Peyer's patch (tissue), 4 donors: ENCODE results near the gene GDF7. TPM values are rescaled to one million over a fixed set of nuclear protein-coding genes. Genes with fewer than 3 reads are reported as not detected.

Source experiments
- DNase-seq, 3 donors: peaks; one replicate each; pipeline ENCODE4 v3.0.0-alpha.2; 2017 to 2019
- H3K27ac ChIP-seq, 4 donors: fragments of 200-600 bp; sonication (generic); one replicate each; pipeline ENCODE4 v1.5.1; 2016 to 2019
- H3K27me3 ChIP-seq, 2 donors: fragments of 200-600 bp; sonication (generic); one replicate each; pipeline ENCODE4 v1.5.1; 2019
- H3K36me3 ChIP-seq, 3 donors: fragments of 200-600 bp; sonication (generic); one replicate each; pipeline ENCODE4 v1.5.1; 2016 to 2019
- H3K4me1 ChIP-seq, 4 donors: fragments of 200-600 bp; sonication (generic); one replicate each; pipeline ENCODE4 v1.5.1; 2016 to 2019
- H3K4me3 ChIP-seq, 4 donors: fragments of 200-600 bp; sonication (generic); 1 replicate in 3 of 4; 2 replicates in 1 of 4; pipeline ENCODE4 v1.5.1; 2016 to 2019; ENCODE audit warnings: mild to moderate bottlenecking in 1 of 4
- H3K9me3 ChIP-seq, 4 donors: fragments of 200-600 bp; sonication (generic); one replicate each; pipeline ENCODE4 v1.5.1; 2016 to 2019; ENCODE audit warnings: mild to moderate bottlenecking in 1 of 4
- POLR2A ChIP-seq, 2 donors: fragments of 450-650 bp; IDR thresholded peaks; one replicate each; pipeline ENCODE4 v1.5.1; 2017; ENCODE audit warnings: antibody characterized with exemption in 2 of 2, mild to moderate bottlenecking in 2 of 2, moderate library complexity in 2 of 2
- total RNA-seq, 4 donors: library from RNA; depleted of rRNA; stranded (reverse); fragments of >200 nt; gene quantifications; one replicate each; pipeline ENCODE4 v1.1.0, GENCODE V29; 2016
- TF ChIP-seq, protein P1 (sequence below), 6 experiments: fragments of 450-650 bp in 4 of 6; fragments of 200-600 bp in 2 of 6; sonication (generic) in 1 of 6; IDR thresholded peaks; one replicate each; pipeline ENCODE4 v1.5.1; 2017 to 2019; ENCODE audit warnings: antibody characterized with exemption in 6 of 6, mild to moderate bottlenecking in 3 of 6, moderate library complexity in 1 of 6

The GDF7 gene
- total RNA-seq, 4 donors from 2014 or later: 0.09 to 1.7 (median 0.38) TPM

DNA sequence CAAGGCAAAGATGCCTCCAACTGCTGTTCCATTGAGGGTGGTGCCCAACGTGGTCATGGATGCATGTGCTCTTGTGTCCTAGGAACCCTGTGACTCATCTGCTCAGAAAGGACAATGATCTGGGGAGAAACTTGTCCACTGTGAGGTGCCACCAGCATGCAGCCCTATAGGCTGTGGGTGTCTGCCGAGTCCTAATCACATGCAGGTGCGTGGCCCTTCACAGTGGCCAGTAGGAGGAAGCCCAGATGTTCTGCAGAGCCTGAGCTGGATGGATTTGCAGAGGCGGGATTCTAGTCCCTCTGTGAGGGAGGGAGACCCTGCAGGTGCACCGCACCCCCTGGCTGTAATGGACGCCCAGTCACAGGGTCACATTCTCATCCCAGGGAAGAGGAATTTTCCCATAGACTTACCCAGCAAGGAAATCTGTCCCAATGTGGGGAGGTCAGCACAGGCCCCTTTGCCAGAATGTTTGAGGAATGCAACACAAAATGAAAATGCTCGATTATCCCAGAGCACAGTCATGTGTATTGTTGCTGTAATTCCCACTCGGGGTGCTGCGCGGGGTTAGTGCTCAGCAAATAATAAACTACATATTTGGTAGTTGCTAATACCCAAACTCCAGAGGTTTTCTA lies 13.9 kb downstream of the GDF7 start:
- peaks cover 0 to 23% (median 0%) of the 10 kb centered on the region in 3 donors for H3K36me3 ChIP-seq
- H3K4me1 ChIP-seq: peaks cover 0 to 10% (median 4%) of the 10 kb centered on the region in 4 donors
- H3K9me3 ChIP-seq: no peaks in the 10 kb centered on the region
- TF ChIP-seq, protein P1, sequence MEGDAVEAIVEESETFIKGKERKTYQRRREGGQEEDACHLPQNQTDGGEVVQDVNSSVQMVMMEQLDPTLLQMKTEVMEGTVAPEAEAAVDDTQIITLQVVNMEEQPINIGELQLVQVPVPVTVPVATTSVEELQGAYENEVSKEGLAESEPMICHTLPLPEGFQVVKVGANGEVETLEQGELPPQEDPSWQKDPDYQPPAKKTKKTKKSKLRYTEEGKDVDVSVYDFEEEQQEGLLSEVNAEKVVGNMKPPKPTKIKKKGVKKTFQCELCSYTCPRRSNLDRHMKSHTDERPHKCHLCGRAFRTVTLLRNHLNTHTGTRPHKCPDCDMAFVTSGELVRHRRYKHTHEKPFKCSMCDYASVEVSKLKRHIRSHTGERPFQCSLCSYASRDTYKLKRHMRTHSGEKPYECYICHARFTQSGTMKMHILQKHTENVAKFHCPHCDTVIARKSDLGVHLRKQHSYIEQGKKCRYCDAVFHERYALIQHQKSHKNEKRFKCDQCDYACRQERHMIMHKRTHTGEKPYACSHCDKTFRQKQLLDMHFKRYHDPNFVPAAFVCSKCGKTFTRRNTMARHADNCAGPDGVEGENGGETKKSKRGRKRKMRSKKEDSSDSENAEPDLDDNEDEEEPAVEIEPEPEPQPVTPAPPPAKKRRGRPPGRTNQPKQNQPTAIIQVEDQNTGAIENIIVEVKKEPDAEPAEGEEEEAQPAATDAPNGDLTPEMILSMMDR (IDR thresholded peaks at IDR 0.05): no peak
- H3K4me3 ChIP-seq: no peak overlapping the region
- no peak for DNase-seq
- no peaks in the 10 kb centered on the region for H3K27me3 ChIP-seq
- no peak overlapping the region for H3K27ac ChIP-seq

DNA sequence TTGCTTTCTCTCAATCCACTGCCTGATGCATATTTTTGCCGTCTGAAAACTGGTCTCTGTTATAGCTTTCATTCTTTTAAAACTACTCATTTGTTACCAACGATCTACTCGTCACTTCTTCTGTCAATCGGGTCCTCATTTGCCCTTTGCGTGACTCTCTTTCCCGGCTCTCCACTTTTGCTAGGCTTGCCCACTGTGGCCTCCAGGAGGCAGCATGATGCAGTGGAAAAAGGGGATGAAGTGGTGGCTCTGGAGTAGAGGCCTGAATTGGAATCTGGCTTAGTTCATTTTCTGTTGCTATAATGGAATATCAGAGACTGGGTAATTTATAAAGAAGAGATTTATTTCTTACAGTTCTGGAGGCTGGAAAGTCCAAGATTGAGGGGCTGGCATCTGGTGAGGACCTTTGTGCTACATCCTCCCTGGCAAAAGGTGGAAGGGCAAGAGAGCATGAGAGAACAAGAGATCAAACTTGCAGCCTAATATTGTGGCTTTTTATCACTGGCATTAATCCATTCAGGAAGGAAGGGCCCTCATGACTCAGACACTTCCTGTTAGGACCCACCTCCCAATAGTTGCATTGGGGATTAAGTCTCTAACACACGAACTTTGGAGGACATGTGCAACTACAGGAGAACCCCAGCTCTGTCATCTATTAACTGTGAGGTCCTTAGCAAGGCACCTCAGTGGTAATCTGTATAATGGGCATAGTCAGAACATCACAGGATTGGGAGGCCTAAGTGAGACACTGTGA lies 15.4 kb downstream of the GDF7 start:
- Histone ChIP-seq H3K9me3 (no peaks in the 10 kb centered on the region), H3K27me3 (no peaks in the 10 kb centered on the region), H3K4me1 (no peaks in the 10 kb centered on the region), H3K4me3 (no peak overlapping the region), H3K36me3 (peaks cover 0 to 35% (median 0%) of the 10 kb centered on the region in 3 donors), H3K27ac (no peak overlapping the region)
- no peak for TF ChIP-seq POLR2A (IDR thresholded peaks at IDR 0.05)
- TF ChIP-seq, protein P1 (IDR thresholded peaks at IDR 0.05): peak in 4 of 6 experiments; percentile 27 to 41 (median 30)
- DNase-seq: peak in 1 of 3 donors; percentile 40

DNA sequence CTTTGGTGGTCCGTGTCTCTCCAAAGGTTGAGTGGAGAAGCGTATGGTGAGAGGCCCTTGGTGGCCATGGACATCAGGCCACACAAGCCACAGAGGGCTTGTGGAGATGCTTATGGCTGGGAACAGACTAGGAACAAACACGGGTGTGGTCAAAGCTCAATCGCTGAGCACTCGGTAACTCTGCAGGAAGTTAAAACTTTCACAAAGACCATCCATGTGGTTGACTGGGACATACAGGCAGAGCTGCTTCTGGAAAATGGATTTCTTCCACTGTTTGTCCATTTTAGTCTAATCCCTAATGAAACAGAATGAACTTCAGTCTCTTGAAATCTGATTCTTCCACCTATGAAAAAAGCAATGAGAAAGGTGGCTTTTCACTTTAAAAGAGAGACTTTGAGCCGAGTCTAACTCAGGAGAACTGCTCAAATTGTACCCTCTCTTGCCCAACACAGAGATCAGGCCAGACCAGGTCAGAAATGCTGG lies 17.7 kb downstream of the GDF7 start:
- H3K27ac ChIP-seq: no peak overlapping the region
- H3K4me1 ChIP-seq: no peaks in the 10 kb centered on the region
- H3K36me3 ChIP-seq: peaks cover 0 to 47% (median 0%) of the 10 kb centered on the region in 3 donors
- TF ChIP-seq, protein P1 (IDR thresholded peaks at IDR 0.05): no peak
- TF ChIP-seq POLR2A (IDR thresholded peaks at IDR 0.05): no peak
- DNase-seq: no peak
- no peak overlapping the region for H3K4me3 ChIP-seq
- H3K27me3 ChIP-seq: no peaks in the 10 kb centered on the region
- no peaks in the 10 kb centered on the region for H3K9me3 ChIP-seq

DNA sequence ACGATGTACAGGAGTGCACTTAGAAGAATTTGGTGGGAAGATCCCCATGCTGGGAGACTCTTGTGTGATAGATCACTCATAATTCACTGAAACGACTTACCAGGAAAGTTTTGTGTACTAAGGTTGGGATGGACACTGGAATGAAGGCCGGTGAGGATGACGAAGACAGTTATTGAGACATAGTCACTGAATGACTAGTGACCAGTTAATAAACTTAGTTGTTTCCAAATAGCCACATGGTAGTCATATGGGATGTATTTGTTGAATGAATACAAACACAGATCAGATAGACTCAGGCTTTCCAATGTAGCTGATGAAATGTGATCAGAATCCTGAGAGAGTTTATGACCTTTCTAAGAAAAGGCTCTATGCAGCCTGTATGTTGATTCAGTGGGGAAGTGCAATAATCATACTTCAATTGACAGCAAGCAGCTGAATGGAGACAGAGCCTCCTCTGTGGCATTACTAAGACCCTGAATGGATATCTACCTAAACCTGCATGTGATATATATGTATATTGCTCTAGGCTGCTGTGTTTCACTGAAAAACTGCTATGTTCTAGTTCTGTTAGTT lies 20.4 kb downstream of the GDF7 start:
- H3K4me3 ChIP-seq: no peak overlapping the region
- TF ChIP-seq, protein P1 (IDR thresholded peaks at IDR 0.05): no peak
- no peak for TF ChIP-seq POLR2A (IDR thresholded peaks at IDR 0.05)
- H3K9me3 ChIP-seq: no peaks in the 10 kb centered on the region
- no peaks in the 10 kb centered on the region for H3K27me3 ChIP-seq
- no peak overlapping the region for H3K27ac ChIP-seq
- peaks cover 0 to 49% (median 0%) of the 10 kb centered on the region in 3 donors for H3K36me3 ChIP-seq
- DNase-seq: no peak
- no peaks in the 10 kb centered on the region for H3K4me1 ChIP-seq

DNA sequence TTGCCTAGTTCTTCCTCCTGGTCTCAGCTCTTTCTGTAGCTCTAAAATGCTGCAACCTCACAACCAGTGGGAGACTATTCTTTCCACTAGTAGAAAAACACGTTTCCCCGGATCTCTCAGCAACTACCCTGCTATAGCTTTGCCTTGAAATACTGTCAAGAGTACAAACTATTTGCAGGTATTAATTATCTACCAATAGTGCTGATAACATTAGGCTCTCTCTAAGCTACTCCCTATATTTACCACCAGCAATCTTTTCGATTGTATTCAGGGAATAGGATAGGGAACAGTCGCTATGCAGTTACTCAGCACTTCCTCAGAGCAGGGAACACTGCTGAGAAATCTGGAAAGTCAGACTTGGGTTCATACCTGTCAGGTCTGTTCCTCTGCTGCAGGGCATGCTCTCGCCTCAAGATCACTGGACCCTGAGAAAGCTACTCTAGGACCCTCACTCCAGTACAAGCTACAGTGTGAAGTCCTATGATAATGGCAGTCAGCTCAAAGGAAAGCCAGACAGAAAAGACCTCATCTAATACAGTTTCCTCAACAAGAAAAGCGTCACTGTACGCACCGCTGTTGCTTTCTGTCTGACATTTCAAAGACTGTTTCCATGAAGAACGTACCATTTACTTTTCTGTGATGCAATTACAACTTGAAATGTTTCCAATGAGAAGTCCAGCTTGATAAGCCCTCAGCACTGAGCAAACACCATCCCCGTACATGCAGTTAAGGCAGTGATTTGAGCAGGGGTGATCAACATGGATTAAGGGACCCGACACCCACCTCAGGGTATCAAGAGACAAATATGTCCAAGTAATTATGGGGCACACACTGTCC lies 22.7 kb downstream of the GDF7 start:
- Histone ChIP-seq H3K9me3 (no peaks in the 10 kb centered on the region), H3K4me3 (no peak overlapping the region), H3K4me1 (no peaks in the 10 kb centered on the region), H3K36me3 (peaks cover 0 to 42% (median 0%) of the 10 kb centered on the region in 3 donors), H3K27me3 (no peaks in the 10 kb centered on the region), H3K27ac (no peak overlapping the region)
- TF ChIP-seq, protein P1 (IDR thresholded peaks at IDR 0.05): no peak
- TF ChIP-seq POLR2A (IDR thresholded peaks at IDR 0.05): no peak
- no peak for DNase-seq
